OCI-LY1 (cell line): ENCODE measurements around the gene ST6GALNAC3.

ENCODE experiments used
- EZH2 ChIP-seq: fragments of 200-600 bp; sonication (generic), shearing (Covaris generic); IDR thresholded peaks from 2 replicates; pipeline ENCODE4 v1.8.0; 2017; ENCODE audit warnings: borderline replicate concordance, mixed run types, mild to moderate bottlenecking, antibody characterized with exemption, low read length, moderate library complexity, mixed read lengths
- TF ChIP-seq, protein P1 (sequence below): fragments of 200-600 bp; sonication (generic), shearing (Covaris generic); IDR thresholded peaks from 2 replicates; pipeline ENCODE4 v1.5.1; 2017; ENCODE audit warnings: mild to moderate bottlenecking, antibody characterized with exemption, low read length, moderate library complexity, mixed read lengths

DNA sequence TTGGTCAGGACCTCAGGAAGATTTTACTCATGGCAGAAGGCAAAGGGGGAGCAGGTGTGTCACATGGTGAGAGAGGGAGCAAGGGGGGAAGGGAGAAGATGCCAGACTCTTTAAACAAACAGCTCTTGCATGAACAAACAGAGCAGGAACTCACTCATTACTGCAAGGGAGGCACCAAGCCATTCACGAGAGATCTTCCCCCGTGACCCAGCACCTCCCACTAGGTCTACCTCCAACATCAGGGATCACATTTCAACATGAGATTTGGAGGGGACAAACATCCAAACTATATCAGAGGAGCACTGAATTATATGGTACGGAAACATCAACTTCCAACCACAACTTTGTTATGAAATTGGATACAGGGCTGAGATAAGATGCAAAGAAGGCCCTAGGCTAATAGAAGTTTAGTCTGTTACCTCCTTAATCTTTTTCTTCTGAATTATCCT is 164.9 kb downstream of the ST6GALNAC3 start:
- TF ChIP-seq, protein P1, sequence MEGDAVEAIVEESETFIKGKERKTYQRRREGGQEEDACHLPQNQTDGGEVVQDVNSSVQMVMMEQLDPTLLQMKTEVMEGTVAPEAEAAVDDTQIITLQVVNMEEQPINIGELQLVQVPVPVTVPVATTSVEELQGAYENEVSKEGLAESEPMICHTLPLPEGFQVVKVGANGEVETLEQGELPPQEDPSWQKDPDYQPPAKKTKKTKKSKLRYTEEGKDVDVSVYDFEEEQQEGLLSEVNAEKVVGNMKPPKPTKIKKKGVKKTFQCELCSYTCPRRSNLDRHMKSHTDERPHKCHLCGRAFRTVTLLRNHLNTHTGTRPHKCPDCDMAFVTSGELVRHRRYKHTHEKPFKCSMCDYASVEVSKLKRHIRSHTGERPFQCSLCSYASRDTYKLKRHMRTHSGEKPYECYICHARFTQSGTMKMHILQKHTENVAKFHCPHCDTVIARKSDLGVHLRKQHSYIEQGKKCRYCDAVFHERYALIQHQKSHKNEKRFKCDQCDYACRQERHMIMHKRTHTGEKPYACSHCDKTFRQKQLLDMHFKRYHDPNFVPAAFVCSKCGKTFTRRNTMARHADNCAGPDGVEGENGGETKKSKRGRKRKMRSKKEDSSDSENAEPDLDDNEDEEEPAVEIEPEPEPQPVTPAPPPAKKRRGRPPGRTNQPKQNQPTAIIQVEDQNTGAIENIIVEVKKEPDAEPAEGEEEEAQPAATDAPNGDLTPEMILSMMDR = no peak
- no peak for TF ChIP-seq EZH2
